ENCODE data around the gene NELFA.

The NELFA gene

GRCh38 chr4:1933700-1934099, 75.1 kb downstream of the NELFA start:
- TF ChIP-seq CTCF (conservative IDR thresholded peaks at IDR 0.05; ENCODE audit: low read length), result no peak
- no peak for DNase-seq (ENCODE audit: low read depth)
- no peak overlapping the region for H3K4me3 ChIP-seq (ENCODE audit: low read length)

DNA sequence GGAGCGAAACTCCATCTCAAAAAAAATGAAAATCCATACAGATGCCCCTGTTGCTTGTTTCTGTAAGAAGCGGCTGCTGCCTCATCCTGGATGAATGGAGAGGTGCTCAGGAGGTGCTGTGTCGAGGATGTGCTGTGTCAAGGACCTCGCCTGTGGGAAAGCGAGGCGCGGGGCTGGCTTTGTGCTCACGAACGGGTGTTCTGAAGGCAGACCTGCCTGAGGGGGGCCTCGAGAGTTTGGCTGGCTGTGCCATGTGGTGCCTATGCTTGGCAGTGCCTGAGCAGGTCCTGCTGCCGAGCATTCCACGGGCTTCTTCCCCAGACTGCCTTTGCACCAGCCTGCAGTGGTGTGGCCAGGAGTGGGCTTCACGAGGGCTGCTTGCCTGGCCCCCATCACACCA, 76.0 kb downstream of the NELFA start:
- no peak overlapping the region for H3K4me3 ChIP-seq (ENCODE audit: low read length)
- TF ChIP-seq CTCF (conservative IDR thresholded peaks at IDR 0.05; ENCODE audit: low read length), result no peak
- DNase-seq (ENCODE audit: low read depth), result no peak

Measured in AG10803 (cell line).